Brain microvascular endothelial cell (primary cell): ENCODE measurements around the gene CDH23.

Experiments used
- DNase-seq: peaks from one replicate; pipeline ENCODE4 v3.0.0-alpha.2; 2020
- H3K27ac ChIP-seq: fragments of 250-450 bp; sonication (Bioruptor Pico); 2 replicates; pipeline ENCODE4 v1.5.1; 2020; ENCODE audit warnings: mild to moderate bottlenecking, moderate library complexity
- H3K27me3 ChIP-seq: fragments of 250-450 bp; sonication (Bioruptor Pico); replicated peaks from 2 replicates; pipeline ENCODE4 v1.5.1; 2020; ENCODE audit warnings: mild to moderate bottlenecking
- H3K36me3 ChIP-seq: fragments of 250-450 bp; sonication (Bioruptor Pico); replicated peaks from 2 replicates; pipeline ENCODE4 v1.5.1; 2020; ENCODE audit warnings: mild to moderate bottlenecking
- H3K4me3 ChIP-seq: 2 replicates; pipeline ENCODE4 v1.5.1; 2011; ENCODE audit warnings: low read depth, mild to moderate bottlenecking, control low read depth, low read length, moderate library complexity
- in situ Hi-C: cut with HindIII; loops from 2 replicates; pipeline ENCODE4 v1.10.0; 2017; ENCODE audit warnings: low sequenced_read_pairs, low pct_ligation_motif_present
- TF ChIP-seq, protein P1 (sequence below): IDR thresholded peaks from 2 replicates; pipeline ENCODE4 v1.5.1; 2011; ENCODE audit warnings: low read depth, mild to moderate bottlenecking, moderate library complexity, low read length, control low read depth, inconsistent platforms; ENCODE audit errors: missing control alignments

Gene CDH23

DNA sequence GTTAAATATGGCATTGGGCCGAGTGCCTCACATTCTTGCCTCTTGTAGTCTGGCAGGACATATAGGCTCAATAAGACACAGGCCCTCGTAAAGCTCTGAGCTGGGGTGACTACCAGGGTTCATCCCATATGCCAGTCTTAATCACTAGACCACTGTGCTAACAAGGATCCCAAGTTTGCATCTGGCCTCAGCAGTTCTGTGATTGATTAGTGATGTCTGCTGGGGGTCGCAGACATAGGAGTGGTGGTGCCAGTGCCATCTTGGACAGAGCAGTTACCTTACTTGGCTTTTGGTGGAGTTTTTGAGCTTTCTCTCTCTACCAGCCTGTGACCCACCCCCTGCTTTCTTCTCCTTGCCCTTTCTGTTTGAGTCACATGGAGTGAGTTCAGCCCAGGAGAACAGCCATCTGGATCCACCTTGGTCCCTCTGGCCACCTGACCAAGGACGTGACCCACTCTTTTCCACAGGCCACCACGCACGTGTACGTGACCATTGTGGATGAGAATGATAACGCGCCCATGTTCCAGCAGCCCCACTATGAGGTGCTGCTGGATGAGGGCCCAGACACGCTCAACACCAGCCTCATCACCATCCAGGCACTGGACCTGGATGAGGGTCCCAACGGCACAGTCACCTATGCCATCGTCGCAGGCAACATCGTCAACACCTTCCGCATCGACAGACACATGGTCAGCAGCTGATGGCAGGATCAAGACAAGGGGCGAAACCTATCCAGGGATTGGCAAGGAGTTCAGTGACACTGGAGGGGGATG is 380.7 kb downstream of the CDH23 start:
- TF ChIP-seq, protein P1, sequence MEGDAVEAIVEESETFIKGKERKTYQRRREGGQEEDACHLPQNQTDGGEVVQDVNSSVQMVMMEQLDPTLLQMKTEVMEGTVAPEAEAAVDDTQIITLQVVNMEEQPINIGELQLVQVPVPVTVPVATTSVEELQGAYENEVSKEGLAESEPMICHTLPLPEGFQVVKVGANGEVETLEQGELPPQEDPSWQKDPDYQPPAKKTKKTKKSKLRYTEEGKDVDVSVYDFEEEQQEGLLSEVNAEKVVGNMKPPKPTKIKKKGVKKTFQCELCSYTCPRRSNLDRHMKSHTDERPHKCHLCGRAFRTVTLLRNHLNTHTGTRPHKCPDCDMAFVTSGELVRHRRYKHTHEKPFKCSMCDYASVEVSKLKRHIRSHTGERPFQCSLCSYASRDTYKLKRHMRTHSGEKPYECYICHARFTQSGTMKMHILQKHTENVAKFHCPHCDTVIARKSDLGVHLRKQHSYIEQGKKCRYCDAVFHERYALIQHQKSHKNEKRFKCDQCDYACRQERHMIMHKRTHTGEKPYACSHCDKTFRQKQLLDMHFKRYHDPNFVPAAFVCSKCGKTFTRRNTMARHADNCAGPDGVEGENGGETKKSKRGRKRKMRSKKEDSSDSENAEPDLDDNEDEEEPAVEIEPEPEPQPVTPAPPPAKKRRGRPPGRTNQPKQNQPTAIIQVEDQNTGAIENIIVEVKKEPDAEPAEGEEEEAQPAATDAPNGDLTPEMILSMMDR = no peak
- in situ Hi-C loops = no loop called here
- no peak for DNase-seq
- H3K27me3 ChIP-seq = no peaks in the 10 kb centered on the region
- H3K36me3 ChIP-seq = no peaks in the 10 kb centered on the region
- H3K27ac ChIP-seq = no peak overlapping the region
- no peak overlapping the region for H3K4me3 ChIP-seq

DNA sequence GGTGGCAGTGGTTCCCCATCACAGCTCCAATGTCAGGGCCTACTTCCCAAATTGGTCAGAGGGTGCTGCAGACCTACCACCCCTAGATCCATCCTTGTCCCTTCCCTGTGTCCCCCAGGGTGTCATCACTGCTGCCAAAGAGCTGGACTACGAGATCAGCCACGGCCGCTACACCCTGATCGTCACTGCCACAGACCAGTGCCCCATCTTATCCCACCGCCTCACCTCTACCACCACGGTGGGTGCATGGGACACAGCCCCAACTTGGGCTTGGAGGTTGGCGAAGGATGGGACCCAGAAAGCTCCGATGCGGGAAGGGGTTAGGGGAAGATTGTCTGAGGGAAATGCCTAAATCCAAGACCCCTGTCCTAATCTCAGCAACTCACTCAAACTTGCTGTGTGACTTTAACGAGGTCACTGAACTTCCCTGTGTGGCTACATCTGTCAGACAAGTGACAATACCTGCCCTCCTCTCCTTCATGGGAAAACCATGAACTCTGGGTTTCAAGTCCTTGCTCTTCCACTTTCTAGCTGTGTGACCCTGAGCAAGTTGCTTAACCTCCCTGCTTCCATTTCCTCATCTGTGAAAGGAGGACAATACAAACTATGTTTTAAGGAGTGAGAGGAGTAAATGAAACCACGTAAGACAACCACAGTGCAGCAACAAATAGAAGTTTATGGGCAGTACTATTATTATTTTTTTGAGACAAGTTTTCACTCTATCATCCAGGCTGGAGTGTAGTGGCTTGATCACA is 381.5 kb downstream of the CDH23 start:
- Histone ChIP-seq H3K27ac (no peak overlapping the region), H3K4me3 (no peak overlapping the region), H3K27me3 (no peaks in the 10 kb centered on the region), H3K36me3 (no peaks in the 10 kb centered on the region)
- in situ Hi-C loops = no loop called here
- TF ChIP-seq, protein P1 = no peak
- no peak for DNase-seq

DNA sequence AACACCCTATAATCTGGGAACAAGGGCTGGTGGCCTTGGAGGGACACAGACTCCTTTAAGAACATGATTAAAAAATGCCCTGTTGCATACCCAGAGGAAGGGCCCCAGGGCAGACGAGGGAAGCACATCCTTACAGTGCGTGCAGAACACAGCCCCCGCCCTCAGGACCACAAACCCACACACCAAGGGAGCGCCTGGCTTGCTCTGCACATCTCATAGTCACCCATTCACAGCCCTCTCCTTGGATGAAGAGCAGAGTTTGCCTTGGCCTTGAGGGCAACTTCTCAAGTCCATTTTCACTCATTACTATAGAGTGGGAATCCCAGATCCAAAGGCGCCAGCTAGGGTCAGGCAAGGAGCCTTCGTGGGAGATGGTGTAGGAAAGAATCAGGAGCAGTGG is 382.9 kb downstream of the CDH23 start:
- H3K27ac ChIP-seq = no peak overlapping the region
- in situ Hi-C loops = no loop called here
- no peak for DNase-seq

DNA sequence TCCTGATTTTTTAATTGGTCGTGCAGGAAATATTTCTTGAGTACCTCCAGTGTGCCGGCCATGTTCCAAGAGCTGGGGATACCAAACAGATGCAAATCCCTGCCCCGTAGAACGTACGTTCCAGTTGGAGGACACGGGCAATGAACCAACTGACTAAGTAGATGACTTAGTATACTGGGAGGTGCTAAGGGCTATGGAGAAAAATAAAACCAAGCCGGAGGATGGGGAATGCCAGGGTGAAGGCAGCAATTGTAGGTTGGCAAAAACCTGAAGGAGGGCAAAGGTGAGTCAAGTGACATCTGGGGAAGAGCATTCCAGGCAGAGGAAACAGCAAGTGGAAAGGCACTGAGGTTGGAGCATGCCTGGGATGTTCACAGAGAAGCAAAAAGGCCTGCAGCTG is 383.4 kb downstream of the CDH23 start:
- TF ChIP-seq, protein P1 = no peak
- Histone ChIP-seq H3K36me3 (no peaks in the 10 kb centered on the region), H3K4me3 (no peak overlapping the region), H3K27me3 (no peaks in the 10 kb centered on the region), H3K27ac (no peak overlapping the region)
- no peak for DNase-seq
- in situ Hi-C loops = no loop called here

More for the DNA sequence above, 382.9 kb downstream of the CDH23 start:
- Histone ChIP-seq H3K27me3 (no peaks in the 10 kb centered on the region), H3K36me3 (no peaks in the 10 kb centered on the region), H3K4me3 (no peak overlapping the region)
- TF ChIP-seq, protein P1 = no peak

DNA sequence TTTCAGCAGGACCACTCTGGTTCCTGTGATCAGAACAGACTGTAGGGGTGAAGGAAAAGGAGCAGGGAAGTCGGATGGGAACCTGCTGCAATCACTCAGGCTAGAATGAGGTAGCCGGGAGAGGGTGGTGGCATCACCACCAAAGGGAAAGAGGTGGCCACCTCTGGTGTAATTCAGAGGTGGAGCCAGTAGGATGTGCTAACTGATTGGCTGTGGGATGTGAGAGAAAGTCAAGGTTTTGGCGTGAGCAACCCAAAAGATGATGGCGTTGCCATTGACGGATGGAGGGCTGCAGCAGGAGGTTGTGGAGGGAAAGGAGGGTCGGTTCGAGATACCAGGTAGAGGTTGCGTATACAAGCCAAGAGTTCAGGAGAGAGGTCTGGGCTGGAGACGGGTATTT is 384.0 kb downstream of the CDH23 start:
- TF ChIP-seq, protein P1 = no peak
- H3K4me3 ChIP-seq = no peak overlapping the region
- in situ Hi-C loops = no loop called here
- no peak overlapping the region for H3K27ac ChIP-seq
- DNase-seq = no peak
- H3K36me3 ChIP-seq = no peaks in the 10 kb centered on the region
- no peaks in the 10 kb centered on the region for H3K27me3 ChIP-seq
